Mucosa of gallbladder (tissue), 1 donor: ENCODE results near the gene POLR3A. TPM values are rescaled to one million over a fixed set of nuclear protein-coding genes. Genes with fewer than 3 reads are reported as not detected.

Experiments used
- total RNA-seq: library from RNA; stranded (reverse); gene quantifications from one replicate; pipeline ENCODE4 v1.2.1, GENCODE V29; 2021
- donor health status: DM: no; HTN: no; CAD: no.

POLR3A gene
- total RNA-seq, 1 donor from 2014 or later: 12.1 TPM

Other genes with a start within 250 kb of the POLR3A start
- 52.6 TPM for gene DLG5, start 102.8 kb downstream of the POLR3A start, total RNA-seq
- gene RPS24, start 4.3 kb upstream of the POLR3A start, total RNA-seq: 978 TPM